H1 (cell line): ENCODE data around the gene DGKD. TPM values are rescaled to one million over a fixed set of nuclear protein-coding genes. Genes with fewer than 3 reads are reported as not detected.

ENCODE experiments used
- CTCF ChIA-PET: fragments of 300-600 bp; sonication (Branson Sonifier 250); formaldehyde crosslinking; loops from one replicate; lab custom pipeline; 2021; ENCODE audit not compliant: partially characterized antibody; lab: Charles Lee
- POLR2A ChIA-PET: fragments of 300-600 bp; sonication (Branson Sonifier 250); formaldehyde crosslinking; loops from one replicate; lab custom pipeline; 2021; ENCODE audit warnings: inconsistent platforms; ENCODE audit not compliant: partially characterized antibody; lab: Charles Lee
- DNase-seq, 2 experiments: peaks; one replicate each; pipeline versions ENCODE4 v3.0.0 to v3.0.0-alpha.2; 2010 to 2022; ENCODE audit warnings: low spot score in 2 of 2, low read depth in 1 of 2, mixed read lengths in 1 of 2
- FAIRE-seq: peaks from 2 replicates; lab custom pipeline; 2011; peaks lifted over from hg19 to GRCh38; lab: Jason Lieb, UNC
- H2AFZ ChIP-seq: 2 replicates; pipeline ENCODE4 v1.8.1; 2012; ENCODE audit warnings: low read length, inconsistent platforms
- H2AK5ac ChIP-seq: 2 replicates; pipeline ENCODE4 v1.6.1; 2013; ENCODE audit warnings: low read depth, low read length
- H2BK120ac ChIP-seq: replicated peaks from 2 replicates; pipeline ENCODE3; 2013; ENCODE audit warnings: low read depth, low read length, inconsistent platforms
- H2BK12ac ChIP-seq: 2 replicates; pipeline ENCODE4 v1.6.1; 2013; ENCODE audit warnings: low read depth, low read length
- H2BK15ac ChIP-seq: 2 replicates; pipeline ENCODE4 v1.6.1; 2013; ENCODE audit warnings: low read length
- H2BK20ac ChIP-seq: 2 replicates; pipeline ENCODE4 v1.6.1; 2013; ENCODE audit warnings: low read length
- H2BK5ac ChIP-seq: 2 replicates; pipeline ENCODE4 v1.6.1; 2013; ENCODE audit warnings: low read depth, low read length
- H3K14ac ChIP-seq: 2 replicates; pipeline ENCODE4 v1.6.1; 2013; ENCODE audit warnings: inconsistent platforms; ENCODE audit not compliant: insufficient read length
- H3K18ac ChIP-seq: 2 replicates; pipeline ENCODE4 v1.6.1; 2013; ENCODE audit warnings: low read length; ENCODE audit errors: extremely low read depth
- H3K23ac ChIP-seq: 2 replicates; pipeline ENCODE4 v1.6.1; 2013; ENCODE audit warnings: inconsistent platforms; ENCODE audit not compliant: insufficient read length
- H3K23me2 ChIP-seq: 2 replicates; pipeline ENCODE4 v1.6.1; 2013; ENCODE audit warnings: low read depth, low read length
- H3K27ac ChIP-seq: 2 replicates; pipeline ENCODE4 v1.6.1; 2011; ENCODE audit warnings: low read depth, low read length, inconsistent platforms
- H3K27me3 ChIP-seq, 4 experiments: replicated peaks in 1 of 4; 1 replicate in 1 of 4; 2 replicates in 3 of 4; pipeline versions ENCODE4 v1.6.1 to v1.8.1; 2011 to 2013; ENCODE audit warnings: low read length in 3 of 4, mild to moderate bottlenecking in 3 of 4, inconsistent platforms in 2 of 4, mixed read lengths in 2 of 4, moderate library complexity in 1 of 4; ENCODE audit not compliant: control insufficient read depth in 3 of 4, insufficient read depth in 3 of 4; ENCODE audit errors: extremely low read depth in 1 of 4
- H3K36me3 ChIP-seq, 4 experiments: 2 replicates each; pipeline versions ENCODE4 v1.6.1 to v1.8.1; 2011 to 2013; ENCODE audit warnings: mild to moderate bottlenecking in 4 of 4, low read length in 3 of 4, moderate library complexity in 2 of 4, control low read depth in 1 of 4, inconsistent platforms in 1 of 4; ENCODE audit not compliant: insufficient read depth in 4 of 4, control insufficient read depth in 2 of 4
- H3K4ac ChIP-seq: replicated peaks from 2 replicates; pipeline ENCODE3; 2013; ENCODE audit warnings: low read length, low read depth, mixed read lengths, inconsistent platforms; ENCODE audit not compliant: insufficient read length
- H3K4me1 ChIP-seq, 4 experiments: replicated peaks in 1 of 4; 1 replicate in 1 of 4; 2 replicates in 3 of 4; pipeline versions ENCODE4 v1.6.1 to v1.8.1; 2011 to 2013; ENCODE audit warnings: low read length in 3 of 4, inconsistent platforms in 2 of 4, mixed read lengths in 1 of 4; ENCODE audit not compliant: insufficient read depth in 4 of 4, control insufficient read depth in 3 of 4
- H3K4me2 ChIP-seq, 2 experiments: 2 replicates each; pipeline versions ENCODE4 v1.6.1 to v1.8.1; 2011 to 2013; ENCODE audit warnings: low read depth in 2 of 2, low read length in 2 of 2, control low read depth in 1 of 2, inconsistent platforms in 1 of 2, mild to moderate bottlenecking in 1 of 2; ENCODE audit not compliant: insufficient read depth in 1 of 2
- H3K4me3 ChIP-seq, 4 experiments: fragments of 200-600, 300-600 bp in 1 of 4; sonication (generic), shearing (Covaris generic), sonication (Bioruptor Twin) in 1 of 4; 2 replicates each; pipeline versions ENCODE4 v1.5.1 to v1.8.1; 2011 to 2016; ENCODE audit warnings: low read length in 4 of 4, low read depth in 3 of 4, control low read depth in 2 of 4, inconsistent platforms in 2 of 4, mild to moderate bottlenecking in 2 of 4, mixed read lengths in 1 of 4, moderate library complexity in 1 of 4; ENCODE audit not compliant: insufficient read depth in 2 of 4; ENCODE audit errors: extremely low read depth in 1 of 4
- H3K56ac ChIP-seq: replicated peaks from 2 replicates; pipeline ENCODE3; 2013; ENCODE audit warnings: low read depth, mild to moderate bottlenecking, mixed read lengths, low read length, inconsistent platforms; ENCODE audit not compliant: insufficient read length
- H3K79me1 ChIP-seq: 2 replicates; pipeline ENCODE4 v1.6.1; 2013; ENCODE audit warnings: low read depth, low read length, control low read depth
- H3K79me2 ChIP-seq, 2 experiments: 2 replicates each; pipeline versions ENCODE4 v1.6.1 to v1.8.1; 2012 to 2013; ENCODE audit warnings: low read length in 2 of 2, mild to moderate bottlenecking in 2 of 2, inconsistent platforms in 1 of 2; ENCODE audit not compliant: insufficient read depth in 2 of 2, control insufficient read depth in 1 of 2
- H3K9ac ChIP-seq, 4 experiments: replicated peaks in 1 of 4; 1 replicate in 1 of 4; 2 replicates in 3 of 4; pipeline versions ENCODE4 v1.6.1 to v1.8.1; 2011 to 2013; ENCODE audit warnings: low read depth in 3 of 4, low read length in 3 of 4, control low read depth in 2 of 4, mild to moderate bottlenecking in 2 of 4, moderate library complexity in 2 of 4, inconsistent platforms in 1 of 4; ENCODE audit errors: extremely low read depth in 1 of 4
- H3K9me3 ChIP-seq, 2 experiments: 2 replicates each; pipeline versions ENCODE4 v1.6.1 to v1.8.1; 2012 to 2013; ENCODE audit warnings: mild to moderate bottlenecking in 2 of 2, moderate library complexity in 2 of 2, control low read depth in 1 of 2, inconsistent platforms in 1 of 2, low read depth in 1 of 2, low read length in 1 of 2, mixed read lengths in 1 of 2; ENCODE audit not compliant: insufficient read depth in 2 of 2
- H4K20me1 ChIP-seq, 2 experiments: replicated peaks in 1 of 2; 2 replicates each; pipeline versions ENCODE3 to v1.8.1; 2011 to 2013; ENCODE audit warnings: inconsistent platforms in 2 of 2, low read length in 2 of 2, mild to moderate bottlenecking in 1 of 2; ENCODE audit not compliant: insufficient read depth in 2 of 2, control insufficient read depth in 1 of 2
- H4K5ac ChIP-seq: 2 replicates; pipeline ENCODE4 v1.6.1; 2013; ENCODE audit warnings: low read length, low read depth, mixed read lengths, inconsistent platforms; ENCODE audit not compliant: insufficient read length
- H4K8ac ChIP-seq: 2 replicates; pipeline ENCODE4 v1.8.0; 2013; ENCODE audit warnings: mild to moderate bottlenecking, moderate library complexity, low read length, inconsistent platforms; ENCODE audit not compliant: insufficient read depth; ENCODE audit errors: extremely low read depth
- H4K91ac ChIP-seq: replicated peaks from 2 replicates; pipeline ENCODE3; 2013; ENCODE audit warnings: low read length, mixed read lengths, inconsistent platforms; ENCODE audit not compliant: insufficient read length
- CREB1 ChIP-seq: IDR thresholded peaks from 2 replicates; pipeline ENCODE4 v1.6.1; 2012; ENCODE audit warnings: inconsistent platforms
- GTF2F1 ChIP-seq: IDR thresholded peaks from 2 replicates; pipeline ENCODE4 v1.6.1; 2012; ENCODE audit warnings: low read depth, low read length, improper control_type of control experiment, borderline replicate concordance
- POLR2AphosphoS5 ChIP-seq: IDR thresholded peaks from 2 replicates; pipeline ENCODE4 v1.6.1; 2011; ENCODE audit warnings: low read depth, low read length
- POU5F1 ChIP-seq: IDR thresholded peaks from 2 replicates; pipeline ENCODE4 v1.6.1; 2011; ENCODE audit warnings: low read depth, mild to moderate bottlenecking, low read length, moderate library complexity
- RFX5 ChIP-seq: IDR thresholded peaks from 2 replicates; pipeline ENCODE4 v1.6.1; 2011; ENCODE audit warnings: low read depth, low read length, improper control_type of control experiment, borderline replicate concordance
- SP4 ChIP-seq: IDR thresholded peaks from 2 replicates; pipeline ENCODE4 v1.6.1; 2012; ENCODE audit warnings: low read length, inconsistent platforms
- TAF1 ChIP-seq: IDR thresholded peaks from 2 replicates; pipeline ENCODE4 v1.6.1; 2011; ENCODE audit warnings: mild to moderate bottlenecking, low read depth, low read length
- YY1 ChIP-seq: IDR thresholded peaks from 2 replicates; pipeline ENCODE4 v1.6.1; 2011; ENCODE audit warnings: low read depth, mild to moderate bottlenecking, low read length
- WGBS, 2 experiments: shearing (Covaris generic) in 1 of 2; methylation state at CpG; one replicate each; pipeline versions ENCODE4 v1.1.6 to v1.1.7; 2013 to 2015; ENCODE audit warnings: low lambda C conversion rate in 2 of 2, mixed read lengths in 2 of 2, inconsistent platforms in 1 of 2, low coverage in 1 of 2, missing lambda C conversion rate in 1 of 2; ENCODE audit not compliant: insufficient replicate concordance in 2 of 2, insufficient coverage in 1 of 2, insufficient read length in 1 of 2; ENCODE audit errors: extremely low coverage in 1 of 2, missing lambda C conversion rate in 1 of 2; 5-methylcytosine and 5-hydroxymethylcytosine counted together
- polyA plus RNA-seq, 7 experiments: library from polyadenylated mRNA; depleted of rRNA in 3 of 7; stranded (reverse) in 5 of 7; unstranded in 2 of 7; fragments of >200 nt in 5 of 7; fragments of 200-250 nt in 2 of 7; gene quantifications; 1 replicate in 5 of 7; 2 replicates in 1 of 7; 4 replicates in 1 of 7; pipeline versions ENCODE4 v1.2.1 to v1.2.3, GENCODE V29; 2011 to 2013; ENCODE audit warnings: missing spikeins in 2 of 7, mixed read lengths in 2 of 7
- total RNA-seq: library from RNA; stranded (reverse); fragmentation: NEBNext Ultra II Directional; extraction: Animal tissue kit (Norgen Biotek cat#: 25700); gene quantifications from 2 replicates; pipeline ENCODE4 v1.2.1, GENCODE V29; 2021
- TF ChIP-seq, protein P1 (sequence below), 3 experiments: IDR thresholded peaks; 1 replicate in 2 of 3; 2 replicates in 1 of 3; pipeline versions ENCODE4 v1.5.1 to v1.6.1; 2011; ENCODE audit warnings: low read length in 3 of 3, mild to moderate bottlenecking in 3 of 3, inconsistent platforms in 2 of 3, low read depth in 1 of 3, moderate library complexity in 1 of 3; ENCODE audit not compliant: insufficient read depth in 1 of 3; ENCODE audit errors: control extremely low read depth in 1 of 3

DGKD gene
- total and polyA plus RNA-seq, 2 of the 8 experiments (the other 6 are each of a cell fraction or from before 2014, with no cell fraction given) = 7.7 to 30.9 TPM

GRCh38 chr2:233400961-233401360 is 46.7 kb downstream of the DGKD start:
- no peak overlapping the region for H2BK12ac ChIP-seq
- no peaks in the 10 kb centered on the region for H3K36me3 ChIP-seq
- no peak overlapping the region for H3K14ac ChIP-seq
- H2BK20ac ChIP-seq = no peak overlapping the region
- H4K20me1 ChIP-seq = no peaks in the 10 kb centered on the region
- POLR2A ChIA-PET = interaction anchor here (1.3 kb wide), 1 partner anchor 432 kb away, joined by 3 read pairs; no protein-coding TSS in a partner anchor
- H2AK5ac ChIP-seq = no peak overlapping the region
- no peak overlapping the region for H3K56ac ChIP-seq
- H3K27ac ChIP-seq = no peak overlapping the region
- no peaks in the 10 kb centered on the region for H3K79me2 ChIP-seq
- no peak overlapping the region for H2AFZ ChIP-seq
- no peak overlapping the region for H2BK120ac ChIP-seq
- H3K9me3 ChIP-seq = no peaks in the 10 kb centered on the region
- H2BK15ac ChIP-seq = no peak overlapping the region
- FAIRE-seq = no peak
- no peak for TF ChIP-seq CREB1
- no peak for TF ChIP-seq RFX5
- TF ChIP-seq YY1 = no peak
- no peak for TF ChIP-seq POU5F1
- TF ChIP-seq POLR2AphosphoS5 = no peak
- TF ChIP-seq SP4 = no peak
- TF ChIP-seq, protein P1, sequence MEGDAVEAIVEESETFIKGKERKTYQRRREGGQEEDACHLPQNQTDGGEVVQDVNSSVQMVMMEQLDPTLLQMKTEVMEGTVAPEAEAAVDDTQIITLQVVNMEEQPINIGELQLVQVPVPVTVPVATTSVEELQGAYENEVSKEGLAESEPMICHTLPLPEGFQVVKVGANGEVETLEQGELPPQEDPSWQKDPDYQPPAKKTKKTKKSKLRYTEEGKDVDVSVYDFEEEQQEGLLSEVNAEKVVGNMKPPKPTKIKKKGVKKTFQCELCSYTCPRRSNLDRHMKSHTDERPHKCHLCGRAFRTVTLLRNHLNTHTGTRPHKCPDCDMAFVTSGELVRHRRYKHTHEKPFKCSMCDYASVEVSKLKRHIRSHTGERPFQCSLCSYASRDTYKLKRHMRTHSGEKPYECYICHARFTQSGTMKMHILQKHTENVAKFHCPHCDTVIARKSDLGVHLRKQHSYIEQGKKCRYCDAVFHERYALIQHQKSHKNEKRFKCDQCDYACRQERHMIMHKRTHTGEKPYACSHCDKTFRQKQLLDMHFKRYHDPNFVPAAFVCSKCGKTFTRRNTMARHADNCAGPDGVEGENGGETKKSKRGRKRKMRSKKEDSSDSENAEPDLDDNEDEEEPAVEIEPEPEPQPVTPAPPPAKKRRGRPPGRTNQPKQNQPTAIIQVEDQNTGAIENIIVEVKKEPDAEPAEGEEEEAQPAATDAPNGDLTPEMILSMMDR (IDR thresholded peaks at IDR 0.05; ENCODE audit: control extremely low read depth in 1 of 3, insufficient read depth in 1 of 3, low read depth in 1 of 3, low read length in 3 of 3) = no peak
- TF ChIP-seq GTF2F1 = no peak
- no peak for TF ChIP-seq TAF1
- TF ChIP-seq, all 59 proteins: peak for 0
- Histone ChIP-seq H3K9ac (no peak overlapping the region), H3K4me2 (no peak overlapping the region), H4K91ac (no peak overlapping the region), H3K4me1 (peaks cover 5 to 10% (median 7%) of the 10 kb centered on the region in 4 experiments; a peak in 5 of 7 replicates), H3K23me2 (no peaks in the 10 kb centered on the region), H3K4me3 (no peak overlapping the region), H3K79me1 (no peaks in the 10 kb centered on the region), H3K23ac (no peak overlapping the region), H4K8ac (no peak overlapping the region), H4K5ac (no peak overlapping the region), H2BK5ac (0 out of 2 replicates have a peak overlapping the region, but pooled peaks have one; percentile 71), H3K27me3 (no peaks in the 10 kb centered on the region), H3K4ac (no peak overlapping the region), H3K18ac (no peak overlapping the region)
- CTCF ChIA-PET = interaction anchor here (1.2 to 4.0 kb wide), 6 partner anchors 12 to 48 kb away, joined by 3 to 40 read pairs (median 5); no protein-coding TSS in a partner anchor
- WGBS, 2 experiments = 93% methylated on average over 3 of the region's 3 CpGs; no CpG with 5 or more reads in 1 of the 2 experiments
- no peak for DNase-seq
